ENCODE data around the gene MOGAT1. TPM values are rescaled to one million over a fixed set of nuclear protein-coding genes. Genes with fewer than 3 reads are reported as not detected.

MOGAT1 gene
- total RNA-seq, 1 experiment from 2014 or later, result not detected

- no peak overlapping the region for H2BK120ac ChIP-seq (ENCODE audit: low read depth, low read length, poor library complexity, severe bottlenecking)
- H4K91ac ChIP-seq (ENCODE audit: insufficient read length, low read depth, low read length), result no peak overlapping the region
- H2BK12ac ChIP-seq (ENCODE audit: insufficient read length, low read depth, low read length), result no peak overlapping the region
- H3K27me3 Mint-ChIP-seq (ENCODE audit: low read depth), result no peaks in the 10 kb centered on the region; the same call in 1 of the 2 replicates
- no peak overlapping the region for H2BK15ac ChIP-seq (ENCODE audit: low read depth, low read length)
- no peaks in the 10 kb centered on the region for H3K4me1 ChIP-seq (ENCODE audit: insufficient read depth, low read length)
- H3K27ac ChIP-seq (ENCODE audit: insufficient read length, low read depth, low read length), result no peak overlapping the region
- H3K18ac ChIP-seq (ENCODE audit: insufficient read length, low read depth, low read length), result no peak overlapping the region
- no peak overlapping the region for H3T11ph ChIP-seq (ENCODE audit: low read length)
- H3K4me3 Mint-ChIP-seq, result no peak overlapping the region
- no peaks in the 10 kb centered on the region for H3K79me1 ChIP-seq (ENCODE audit: insufficient read depth, low read depth, low read length, poor library complexity, severe bottlenecking)
- no peak overlapping the region for H3K9ac ChIP-seq (ENCODE audit: extremely low read depth, insufficient read length, low read length)
- no peaks in the 10 kb centered on the region for H3K79me2 ChIP-seq (ENCODE audit: insufficient read depth, low read length)
- H3K4ac ChIP-seq (ENCODE audit: low read depth, low read length), result no peak overlapping the region
- peaks cover 2 to 9% (median 3%) of the 10 kb centered on the region in 3 experiments; a peak in 4 of 7 replicates for H3K36me3 Mint-ChIP-seq (ENCODE audit: insufficient read depth in 1 of 3, low read depth in 3 of 3)
- H2BK20ac ChIP-seq (ENCODE audit: low read depth, low read length, poor library complexity, severe bottlenecking), result no peak overlapping the region
- no peaks in the 10 kb centered on the region for H4K20me1 ChIP-seq (ENCODE audit: control insufficient read depth, insufficient read depth, insufficient read length)
- no peaks in the 10 kb centered on the region; a peak in 3 of 5 replicates for H3K9me3 Mint-ChIP-seq
- no peak overlapping the region for H2BK5ac ChIP-seq (ENCODE audit: insufficient read length, low read length)
- DNase-seq, result no peak
- H3K14ac ChIP-seq (ENCODE audit: insufficient read depth, low read length), result no peak overlapping the region
- peaks cover 22 to 29% of the 10 kb centered on the region in 2 experiments for H3K4me1 Mint-ChIP-seq
- no peak overlapping the region for H4K5ac ChIP-seq (ENCODE audit: insufficient read length, low read depth, low read length)
- H3K23me2 ChIP-seq (ENCODE audit: insufficient read length, low read depth, low read length, poor library complexity, severe bottlenecking), result no peaks in the 10 kb centered on the region
- H4K8ac ChIP-seq (replicated peaks; ENCODE audit: insufficient read length, low read depth, low read length), result no peak overlapping the region
- H2AK5ac ChIP-seq (ENCODE audit: insufficient read length, low read length), result no peak overlapping the region
- H3K27ac Mint-ChIP-seq, result no peak overlapping the region
- H3K4me2 ChIP-seq (ENCODE audit: insufficient read depth, insufficient read length, low read length), result no peak overlapping the region
- no peak overlapping the region for H3K56ac ChIP-seq (ENCODE audit: insufficient read length, low read depth, low read length)
- H3K9me3 ChIP-seq (ENCODE audit: control insufficient read depth, low read depth, low read length), result no peaks in the 10 kb centered on the region
- H3K23ac ChIP-seq (ENCODE audit: insufficient read length, low read depth, low read length), result no peak overlapping the region
- WGBS (ENCODE audit: extremely low coverage, insufficient read length, low lambda C conversion rate), result no CpG with 5 or more reads among the region's 6 CpGs
- no peak overlapping the region for H2AFZ ChIP-seq (ENCODE audit: low read length)
- H3K27me3 ChIP-seq (ENCODE audit: insufficient read depth, low read length), result no peaks in the 10 kb centered on the region
- TF ChIP-seq CTCF (conservative IDR thresholded peaks at IDR 0.05), result no peak
These were observed 65.5 kb downstream of the MOGAT1 start for GRCh38 chr2:222736924-222737323.

Data from H9 (cell line).